ENCODE measurements around the gene ATP9B.
"Not testable (repeated sequence)": the region's sequence is repeated elsewhere in the genome, so short reads cannot be mapped to it uniquely, and the experiment has no call there.

GRCh38 chr18:79376661-79377060, 307.5 kb downstream of the ATP9B start:
- not testable (repeated sequence) for TF ChIP-seq POLR2A, POLR2AphosphoS5 (IDR thresholded peaks at IDR 0.05; ENCODE audit: low read depth, low read length)

All from GM12891 (cell line).